WERI-Rb-1 (cell line): ENCODE data around the gene UMAD1.
A peak's percentile ranks its signal among the peaks of the same experiment; 100 is the strongest.

Source experiments
- DNase-seq: peaks from one replicate; pipeline ENCODE4 v3.0.0-alpha.2; 2020
- H3K27ac ChIP-seq: fragments of 250-450 bp; sonication (Bioruptor Pico); 2 replicates; pipeline ENCODE4 v1.5.1; 2020; ENCODE audit warnings: mild to moderate bottlenecking, moderate library complexity
- H3K27me3 ChIP-seq: fragments of 250-450 bp; sonication (Bioruptor Pico); 2 replicates; pipeline ENCODE4 v1.5.1; 2021; ENCODE audit warnings: mild to moderate bottlenecking, low read depth, moderate library complexity; ENCODE audit not compliant: insufficient read depth, severe bottlenecking
- H3K36me3 ChIP-seq: fragments of 250-450 bp; sonication (Bioruptor Pico); 2 replicates; pipeline ENCODE4 v1.5.1; 2020; ENCODE audit warnings: mild to moderate bottlenecking, moderate library complexity
- H3K4me3 ChIP-seq: 2 replicates; pipeline ENCODE4 v1.5.1; 2011; ENCODE audit warnings: low read depth, mild to moderate bottlenecking, control low read depth, low read length
- H3K9me3 ChIP-seq: fragments of 250-450 bp; sonication (Bioruptor Pico); 2 replicates; pipeline ENCODE4 v1.5.1; 2021; ENCODE audit warnings: mild to moderate bottlenecking, moderate library complexity; ENCODE audit not compliant: severe bottlenecking
- CTCF ChIP-seq: IDR thresholded peaks from 2 replicates; pipeline ENCODE4 v1.5.1; 2011; ENCODE audit warnings: low read depth, mild to moderate bottlenecking, control low read depth, inconsistent platforms, low read length

Gene UMAD1

DNA sequence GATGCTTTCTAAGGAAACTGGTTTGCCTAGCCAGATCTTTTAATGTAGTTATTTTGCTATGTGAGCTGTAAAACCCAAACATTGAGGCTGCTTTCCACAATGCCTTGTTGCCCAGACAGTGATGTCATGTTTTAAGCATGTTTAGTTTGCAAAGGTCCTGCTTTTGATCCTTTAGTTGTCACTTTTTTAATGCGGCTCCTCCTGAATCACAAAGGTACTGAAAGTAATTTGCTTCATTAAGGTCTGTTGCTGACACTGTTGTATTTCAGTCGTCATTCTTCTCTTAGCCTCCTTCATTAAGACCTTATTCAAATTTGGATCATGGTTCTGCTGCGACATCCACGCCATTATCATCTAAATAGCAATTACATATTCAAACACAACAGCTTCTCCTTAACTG is 67.3 kb downstream of the UMAD1 start:
- no peak for TF ChIP-seq CTCF
- Histone ChIP-seq H3K27ac (peak overlapping the region; percentile 59), H3K9me3 (no peaks in the 10 kb centered on the region), H3K27me3 (no peaks in the 10 kb centered on the region), H3K36me3 (no peaks in the 10 kb centered on the region), H3K4me3 (no peak overlapping the region)
- DNase-seq = no peak

DNA sequence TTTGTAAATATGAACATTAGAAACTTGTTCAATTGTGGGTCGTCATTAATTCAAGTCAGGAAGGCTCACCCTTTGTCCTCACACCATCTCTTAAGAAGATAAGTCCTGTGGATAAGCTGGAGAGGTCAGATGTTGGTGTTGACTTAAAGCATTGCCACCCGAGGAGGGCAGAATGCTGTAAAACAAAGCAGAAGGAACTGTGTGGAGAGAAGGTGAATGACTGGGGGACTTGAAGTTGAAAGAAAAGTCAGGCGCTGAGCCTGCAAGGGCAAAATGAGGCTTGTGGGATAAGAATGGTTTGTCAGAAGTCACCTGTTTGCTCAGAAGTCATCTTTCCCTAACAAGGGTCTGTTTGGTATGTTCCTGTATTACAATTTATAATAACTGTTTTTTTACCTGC is 68.7 kb downstream of the UMAD1 start:
- no peaks in the 10 kb centered on the region for H3K9me3 ChIP-seq
- peak; percentile 27; the same call in 1 of the 2 replicates for TF ChIP-seq CTCF
- no peaks in the 10 kb centered on the region for H3K27me3 ChIP-seq
- H3K4me3 ChIP-seq = no peak overlapping the region; the same call in 1 of the 2 replicates
- H3K27ac ChIP-seq = peak overlapping the region; percentile 68
- peak; percentile 82 for DNase-seq
- H3K36me3 ChIP-seq = no peaks in the 10 kb centered on the region

DNA sequence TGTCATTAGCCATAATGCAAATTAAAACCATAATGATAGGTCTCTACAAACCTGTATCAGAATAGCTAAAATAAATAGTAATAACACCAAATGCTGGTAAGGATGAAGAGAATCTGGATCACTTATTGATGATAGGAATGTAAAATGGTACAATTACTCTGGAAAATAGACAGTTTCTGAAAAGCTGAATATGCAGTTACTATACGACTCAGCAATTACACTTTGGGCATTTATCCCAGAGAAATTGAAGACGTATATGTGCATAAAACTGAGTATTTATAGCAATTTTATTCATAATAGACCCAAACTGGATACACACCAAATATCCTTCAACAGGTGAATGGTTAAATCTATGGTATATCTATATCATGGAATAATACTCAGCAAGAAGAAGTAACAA is 69.9 kb downstream of the UMAD1 start:
- TF ChIP-seq CTCF = no peak
- H3K27me3 ChIP-seq = no peaks in the 10 kb centered on the region
- H3K36me3 ChIP-seq = no peaks in the 10 kb centered on the region
- no peaks in the 10 kb centered on the region for H3K9me3 ChIP-seq
- H3K4me3 ChIP-seq = no peak overlapping the region
- no peak overlapping the region for H3K27ac ChIP-seq
- DNase-seq = no peak

- no peaks in the 10 kb centered on the region for H3K27me3 ChIP-seq
- H3K27ac ChIP-seq = no peak overlapping the region
- H3K4me3 ChIP-seq = no peak overlapping the region
- no peaks in the 10 kb centered on the region for H3K9me3 ChIP-seq
- no peaks in the 10 kb centered on the region for H3K36me3 ChIP-seq
- no peak for DNase-seq
- no peak for TF ChIP-seq CTCF
Measured at GRCh38 chr7:7713730-7714129, 73.2 kb downstream of the UMAD1 start.

GRCh38 chr7:7718492-7718891 is 77.9 kb downstream of the UMAD1 start, which contains the start of gene RPA3:
RPA3 (minus strand) TSS chr7:7718607; CDS start chr7:7640418, 78,189 bp downstream.
- peak within 1 kb of the TSS; percentile 52 for H3K27ac ChIP-seq
- peaks cover 3% of the 10 kb centered on the region for H3K9me3 ChIP-seq
- no peaks in the 10 kb centered on the region for H3K36me3 ChIP-seq
- TF ChIP-seq CTCF = no peak
- H3K4me3 ChIP-seq = no peak within 1 kb of the TSS
- no peak for DNase-seq
- no peaks in the 10 kb centered on the region for H3K27me3 ChIP-seq

DNA sequence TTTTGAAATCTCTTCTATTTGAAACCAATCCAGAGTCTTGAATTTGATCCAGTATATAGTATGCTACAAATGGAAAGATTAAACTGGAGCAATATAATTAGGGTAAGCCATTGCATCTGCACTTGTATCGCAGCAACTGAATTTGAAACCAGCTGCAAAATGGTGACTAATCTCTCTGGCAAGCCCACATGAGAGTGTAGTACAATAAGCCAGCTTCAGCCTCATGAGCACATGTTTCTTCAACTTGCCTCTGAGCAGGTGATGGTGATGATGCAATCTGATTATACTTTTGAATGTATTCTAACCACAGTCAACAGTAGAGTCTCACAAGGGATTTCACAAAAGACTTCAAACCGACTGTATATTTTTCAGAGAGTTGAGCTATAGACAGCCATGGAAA is 78.7 kb downstream of the UMAD1 start:
- Histone ChIP-seq H3K9me3 (peaks cover 3% of the 10 kb centered on the region), H3K27ac (peak overlapping the region; percentile 52), H3K4me3 (no peak overlapping the region), H3K36me3 (no peaks in the 10 kb centered on the region), H3K27me3 (no peaks in the 10 kb centered on the region)
- TF ChIP-seq CTCF = no peak
- peak; percentile 53 for DNase-seq
